ENCODE data around the gene SEMA3D. TPM values are rescaled to one million over a fixed set of nuclear protein-coding genes. Genes with fewer than 3 reads are reported as not detected.

SEMA3D gene
- total and polyA plus RNA-seq, 2 of the 4 experiments (the other 2 are of a cell fraction) = 2.9 to 13.6 TPM

DNA sequence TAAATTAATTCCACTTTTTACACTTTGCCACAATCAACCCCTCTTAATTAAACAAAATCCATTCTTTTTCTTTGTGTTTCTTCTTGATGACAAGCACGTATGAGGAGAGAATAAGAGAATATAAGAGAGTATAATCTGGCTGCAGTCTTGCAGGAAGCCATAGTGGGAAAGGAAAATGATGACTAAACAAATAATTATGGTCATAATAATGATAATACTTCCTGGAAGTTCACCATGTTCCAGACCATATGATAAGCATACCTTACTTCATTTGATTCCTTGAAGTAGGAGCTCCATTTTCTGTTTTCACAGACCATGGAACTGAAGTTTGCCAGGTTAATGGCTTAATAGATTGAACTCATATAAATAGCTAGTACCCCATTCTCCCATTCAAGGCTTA lies 237.8 kb downstream of the SEMA3D start:
- no peak overlapping the region for H3K23ac ChIP-seq (ENCODE audit: low read depth, low read length)
- H3K56ac ChIP-seq (ENCODE audit: extremely low read depth, insufficient read depth, low read length) = no peak overlapping the region
- H4K8ac ChIP-seq (ENCODE audit: low read depth in 2 of 2, low read length in 2 of 2) = no peak overlapping the region
- intact Hi-C loops (cut with micrococcal nuclease) = no loop called here
- no peak overlapping the region for H3K4me2 ChIP-seq (ENCODE audit: low read depth, low read length)
- H3K27ac ChIP-seq (ENCODE audit: insufficient read depth, low read length) = no peak overlapping the region
- ATAC-seq (ENCODE audit: low read depth) (no peak), DNase-seq (peak; percentile 8)
- no peaks in the 10 kb centered on the region for H3K9me1 ChIP-seq (ENCODE audit: insufficient read depth, low read length)
- WGBS, 2 experiments (ENCODE audit: extremely low coverage in 2 of 2, insufficient read length in 1 of 2) = no CpG with 5 or more reads among the region's 1 CpG
- no peaks in the 10 kb centered on the region for H4K20me1 ChIP-seq (ENCODE audit: insufficient read depth, low read length)
- no peak overlapping the region for H4K91ac ChIP-seq (ENCODE audit: insufficient read depth, low read depth, low read length)
- no peaks in the 10 kb centered on the region for H3K27me3 ChIP-seq (ENCODE audit: control insufficient read depth, insufficient read depth, low read length)
- H3K9me3 ChIP-seq (ENCODE audit: control insufficient read depth, insufficient read depth, low read length) = no peaks in the 10 kb centered on the region
- no peaks in the 10 kb centered on the region for H3K79me1 ChIP-seq (ENCODE audit: low read depth in 1 of 2, low read length in 2 of 2)
- H3K9ac ChIP-seq (ENCODE audit: low read depth, low read length) = no peak overlapping the region
- H2BK20ac ChIP-seq (ENCODE audit: low read depth, low read length) = no peak overlapping the region
- H4K5ac ChIP-seq (ENCODE audit: low read depth, low read length) = no peak overlapping the region
- H2BK15ac ChIP-seq (ENCODE audit: low read depth, low read length) = no peak overlapping the region
- TF ChIP-seq POLR2A (IDR thresholded peaks at IDR 0.05; ENCODE audit: low read depth, low read length) = no peak
- no peak for TF ChIP-seq NFE2L2 (IDR thresholded peaks at IDR 0.05; ENCODE audit: low read depth, low read length)
- peak; percentile 93 for TF ChIP-seq MAFK (IDR thresholded peaks at IDR 0.05; ENCODE audit: low read depth, low read length)
- TF ChIP-seq CHD1 (IDR thresholded peaks at IDR 0.05; ENCODE audit: low read depth, low read length) = no peak
- no peaks in the 10 kb centered on the region for H3K4me1 ChIP-seq (ENCODE audit: control insufficient read depth, insufficient read depth, low read length)
- no peaks in the 10 kb centered on the region for H3K36me3 ChIP-seq (ENCODE audit: control insufficient read depth, insufficient read depth, low read length)
- dilution Hi-C loops (cut with HindIII; ENCODE audit: low sequenced_read_pairs, unreplicated experiment) = no loop called here
- H3K14ac ChIP-seq (replicated peaks; ENCODE audit: low read depth, low read length) = no peak overlapping the region
- BruUV-seq (replicated peaks) = no TSS peak
- POLR2A ChIA-PET (ENCODE audit: unreplicated experiment) = no interaction called here
- no peak overlapping the region for H3K18ac ChIP-seq (ENCODE audit: low read depth, low read length)
- no peak overlapping the region for H3K4ac ChIP-seq (ENCODE audit: low read depth, low read length)
- no peak overlapping the region for H2AK9ac ChIP-seq (replicated peaks; ENCODE audit: low read depth, low read length, poor library complexity)
- H3K4me3 ChIP-seq (ENCODE audit: insufficient read depth, low read depth, low read length) = no peak overlapping the region
- no peak overlapping the region for H2AFZ ChIP-seq (replicated peaks; ENCODE audit: low read length, poor library complexity)
- no peak overlapping the region for H2AK5ac ChIP-seq (ENCODE audit: low read depth, low read length)
- CTCF ChIA-PET = no interaction called here
- H2BK5ac ChIP-seq (ENCODE audit: low read depth, low read length, poor library complexity, severe bottlenecking) = no peak overlapping the region
- in situ Hi-C loops (cut with MboI; ENCODE audit: low sequenced_read_pairs) = no loop called here
- no peak overlapping the region for H2BK120ac ChIP-seq (ENCODE audit: low read depth, low read length)
